Hepatocyte (in vitro differentiated cells): ENCODE data around the gene SLC7A5. TPM values are rescaled to one million over a fixed set of nuclear protein-coding genes. Genes with fewer than 3 reads are reported as not detected.

Experiments
- DNase-seq: peaks from one replicate; pipeline ENCODE4 v3.0.0-alpha.2; 2016; ENCODE audit warnings: low spot score
- H2AFZ ChIP-seq: fragments of 200-600 bp; sonication (generic); 2 replicates; pipeline ENCODE4 v1.6.0; 2016; ENCODE audit warnings: antibody characterized with exemption, mild to moderate bottlenecking
- H3K27ac ChIP-seq: fragments of 200-600 bp; sonication (generic); 2 replicates; pipeline ENCODE4 v1.5.1; 2016; ENCODE audit warnings: mild to moderate bottlenecking
- H3K27me3 ChIP-seq: fragments of 200-600 bp; sonication (generic); 2 replicates; pipeline ENCODE4 v1.6.1; 2016
- H3K36me3 ChIP-seq: fragments of 200-600 bp; sonication (generic); replicated peaks from 2 replicates; pipeline ENCODE4 v1.5.1; 2016; ENCODE audit warnings: low read depth; ENCODE audit not compliant: insufficient read depth
- H3K4me1 ChIP-seq: fragments of 200-600 bp; sonication (generic); 2 replicates; pipeline ENCODE4 v1.5.1; 2016; ENCODE audit warnings: mild to moderate bottlenecking, moderate library complexity; ENCODE audit not compliant: insufficient read depth
- H3K4me2 ChIP-seq: fragments of 200-600 bp; sonication (generic); 2 replicates; pipeline ENCODE4 v1.6.0; 2016
- H3K4me3 ChIP-seq: fragments of 200-600 bp; sonication (generic); 2 replicates; pipeline ENCODE4 v1.5.1; 2016; ENCODE audit warnings: mild to moderate bottlenecking
- H3K79me2 ChIP-seq: fragments of 200-600 bp; sonication (generic); 2 replicates; pipeline ENCODE4 v1.6.0; 2017; ENCODE audit warnings: mild to moderate bottlenecking
- H3K9me2 ChIP-seq: fragments of 200-600 bp; sonication (generic); replicated peaks from 2 replicates; pipeline ENCODE4 v1.6.0; 2017; ENCODE audit warnings: mild to moderate bottlenecking; ENCODE audit not compliant: insufficient read depth
- H3K9me3 ChIP-seq: fragments of 200-600 bp; sonication (generic); 2 replicates; pipeline ENCODE4 v1.5.1; 2016; ENCODE audit warnings: low read depth, mild to moderate bottlenecking
- H4K20me1 ChIP-seq: fragments of 200-600 bp; sonication (generic); 2 replicates; pipeline ENCODE4 v1.6.0; 2016; ENCODE audit warnings: mild to moderate bottlenecking; ENCODE audit not compliant: insufficient read depth, poor library complexity, severe bottlenecking
- CTCF ChIP-seq: fragments of 200-600 bp; sonication (generic); IDR thresholded peaks from 2 replicates; pipeline ENCODE4 v1.5.1; 2016; ENCODE audit warnings: antibody characterized with exemption, mild to moderate bottlenecking; ENCODE audit not compliant: poor library complexity
- EZH2 ChIP-seq: fragments of 200-600 bp; sonication (generic); IDR thresholded peaks from 2 replicates; pipeline ENCODE4 v1.6.1; 2016; ENCODE audit warnings: antibody characterized with exemption, mild to moderate bottlenecking, borderline replicate concordance
- EZH2phosphoT487 ChIP-seq: fragments of 200-600 bp; sonication (generic); IDR thresholded peaks from one replicate; pipeline ENCODE4 v1.6.1; 2018; ENCODE audit warnings: antibody characterized with exemption, mild to moderate bottlenecking, low read depth, moderate library complexity; ENCODE audit not compliant: unreplicated experiment, severe bottlenecking
- WGBS: methylation state at CpG from one replicate; pipeline ENCODE4 v1.1.6; 2016; ENCODE audit warnings: low lambda C conversion rate; ENCODE audit errors: missing lambda C conversion rate; 5-methylcytosine and 5-hydroxymethylcytosine counted together
- polyA plus RNA-seq: library from polyadenylated mRNA; unstranded; fragments of >200 nt; fragmentation: Nextera tagmentation; extraction: Ambion mirVana; gene quantifications from 2 replicates; pipeline ENCODE4 v1.2.1, GENCODE V29; 2016
- total RNA-seq: library from RNA; depleted of rRNA; stranded (reverse); fragments of >200 nt; gene quantifications from 2 replicates; pipeline ENCODE4 v1.2.3, GENCODE V29; 2014

Gene SLC7A5
- total and polyA plus RNA-seq, 2 experiments from 2014 or later, result 29.3 to 52.5 TPM

- Histone ChIP-seq H3K4me2 (peak overlapping the region; percentile 67), H4K20me1 (no peaks in the 10 kb centered on the region), H3K27ac (peak overlapping the region; percentile 83), H3K4me1 (peaks cover 15% of the 10 kb centered on the region), H2AFZ (peak overlapping the region; percentile 29), H3K9me2 (no peaks in the 10 kb centered on the region), H3K27me3 (no peaks in the 10 kb centered on the region), H3K79me2 (no peaks in the 10 kb centered on the region), H3K4me3 (no peak overlapping the region), H3K9me3 (no peaks in the 10 kb centered on the region), H3K36me3 (no peaks in the 10 kb centered on the region)
- WGBS, result 55% methylated on average over 16 of the region's 16 CpGs
- TF ChIP-seq EZH2 (no peak), EZH2phosphoT487 (no peak)
- no peak for DNase-seq
Measured at GRCh38 chr16:87806261-87806640, 63.1 kb downstream of the SLC7A5 start.

GRCh38 chr16:87803385-87803784 lies 65.9 kb downstream of the SLC7A5 start:
- Histone ChIP-seq H3K79me2 (no peaks in the 10 kb centered on the region), H3K4me2 (no peak overlapping the region), H3K9me3 (no peaks in the 10 kb centered on the region), H3K9me2 (no peaks in the 10 kb centered on the region), H3K27ac (no peak overlapping the region), H3K27me3 (no peaks in the 10 kb centered on the region), H3K36me3 (no peaks in the 10 kb centered on the region), H3K4me3 (no peak overlapping the region), H2AFZ (no peak overlapping the region), H4K20me1 (no peaks in the 10 kb centered on the region), H3K4me1 (peaks cover 15% of the 10 kb centered on the region)
- WGBS, result 92% methylated on average over 5 of the region's 5 CpGs
- no peak for TF ChIP-seq EZH2
- TF ChIP-seq EZH2phosphoT487, result no peak
- no peak for TF ChIP-seq CTCF
- no peak for DNase-seq

GRCh38 chr16:87802670-87803069 lies 66.6 kb downstream of the SLC7A5 start:
- Histone ChIP-seq H2AFZ (no peak overlapping the region), H4K20me1 (no peaks in the 10 kb centered on the region), H3K4me2 (no peak overlapping the region), H3K27ac (no peak overlapping the region), H3K79me2 (no peaks in the 10 kb centered on the region), H3K9me3 (no peaks in the 10 kb centered on the region), H3K27me3 (no peaks in the 10 kb centered on the region), H3K36me3 (no peaks in the 10 kb centered on the region), H3K9me2 (no peaks in the 10 kb centered on the region), H3K4me1 (peaks cover 15% of the 10 kb centered on the region), H3K4me3 (no peak overlapping the region)
- TF ChIP-seq CTCF (no peak), EZH2phosphoT487 (no peak), EZH2 (no peak)
- no peak for DNase-seq
- 93% methylated on average over 8 of the region's 8 CpGs for WGBS

- no peaks in the 10 kb centered on the region for H3K9me2 ChIP-seq
- H3K27ac ChIP-seq, result no peak overlapping the region
- 94% methylated on average over 16 of the region's 16 CpGs for WGBS
Measured at GRCh38 chr16:87801679-87802259, 67.5 kb downstream of the SLC7A5 start.

More at GRCh38 chr16:87801679-87802259, 67.5 kb downstream of the SLC7A5 start:
- no peak overlapping the region for H3K4me2 ChIP-seq
- DNase-seq, result no peak
- H3K4me1 ChIP-seq, result peaks cover 11% of the 10 kb centered on the region
- no peaks in the 10 kb centered on the region for H3K9me3 ChIP-seq
- H3K36me3 ChIP-seq, result no peaks in the 10 kb centered on the region
- no peaks in the 10 kb centered on the region for H3K27me3 ChIP-seq
- no peak for TF ChIP-seq EZH2phosphoT487
- no peak for TF ChIP-seq EZH2
- TF ChIP-seq CTCF, result no peak
- H3K79me2 ChIP-seq, result no peaks in the 10 kb centered on the region
- H4K20me1 ChIP-seq, result no peaks in the 10 kb centered on the region
- no peak overlapping the region for H2AFZ ChIP-seq
- H3K4me3 ChIP-seq, result no peak overlapping the region
